GM18502 (cell line): ENCODE results near the gene OPRD1.
"Not testable (repeated sequence)": the region's sequence is repeated elsewhere in the genome, so short reads cannot be mapped to it uniquely, and the experiment has no call there.

ENCODE experiments used
- ATAC-seq: cut with Tn5 transposase; IDR thresholded peaks from one replicate; pipeline ENCODE4 v1.9.1; 2021; ENCODE audit warnings: mild to moderate bottlenecking; ENCODE audit not compliant: unreplicated experiment, poor library complexity

OPRD1 gene

GRCh38 chr1:28836421-28836956 lies 24.5 kb downstream of the OPRD1 start:
- ATAC-seq = no peak

GRCh38 chr1:28840928-28841544 lies 29.1 kb downstream of the OPRD1 start:
- no peak for ATAC-seq

- ATAC-seq = no peak
Measured at GRCh38 chr1:28845786-28846543, 34.0 kb downstream of the OPRD1 start.

GRCh38 chr1:28847207-28847606 lies 35.2 kb downstream of the OPRD1 start:
- not testable (repeated sequence) for ATAC-seq

GRCh38 chr1:28848416-28848815 lies 36.4 kb downstream of the OPRD1 start:
- ATAC-seq = no peak

GRCh38 chr1:28853093-28853742 lies 41.2 kb downstream of the OPRD1 start:
- no peak for ATAC-seq

- ATAC-seq = not testable (repeated sequence)
Measured at GRCh38 chr1:28854406-28854805, 42.4 kb downstream of the OPRD1 start.

- ATAC-seq = no peak
Measured at GRCh38 chr1:28855046-28855445, 43.1 kb downstream of the OPRD1 start.

- ATAC-seq = no peak
Measured at GRCh38 chr1:28855469-28855951, 43.5 kb downstream of the OPRD1 start.

- ATAC-seq = no peak
Measured at GRCh38 chr1:28855969-28856368, 44.0 kb downstream of the OPRD1 start.

- ATAC-seq = no peak
Measured at GRCh38 chr1:28860332-28861073, 48.5 kb downstream of the OPRD1 start.

- no peak for ATAC-seq
Measured at GRCh38 chr1:28862571-28863403, 50.8 kb downstream of the OPRD1 start.

- ATAC-seq = no peak
Measured at GRCh38 chr1:28864695-28865094, 52.7 kb downstream of the OPRD1 start.

- ATAC-seq = no peak
Measured at GRCh38 chr1:28865997-28866650, 54.2 kb downstream of the OPRD1 start.

GRCh38 chr1:28867850-28868249 lies 55.9 kb downstream of the OPRD1 start:
- no peak for ATAC-seq

- no peak for ATAC-seq
Measured at GRCh38 chr1:28869952-28870351, 58.0 kb downstream of the OPRD1 start.

- no peak for ATAC-seq
Measured at GRCh38 chr1:28871631-28872401, 59.8 kb downstream of the OPRD1 start.

GRCh38 chr1:28875134-28875533 lies 63.2 kb downstream of the OPRD1 start:
- ATAC-seq = not testable (repeated sequence)
